HepG2 (cell line): ENCODE data around the gene BPIFB2. TPM values are rescaled to one million over a fixed set of nuclear protein-coding genes. Genes with fewer than 3 reads are reported as not detected.
A peak's percentile ranks its signal among the peaks of the same experiment; 100 is the strongest.

ENCODE experiments used
- DNMT1 ChIP-seq: sonication (generic); formaldehyde crosslinking; IDR thresholded peaks from 2 replicates; pipeline ENCODE4 v1.5.1; 2020; ENCODE audit warnings: mild to moderate bottlenecking, missing genetic modification reagents
- MTF1 ChIP-seq: sonication (generic); formaldehyde crosslinking; IDR thresholded peaks from 2 replicates; pipeline ENCODE4 v1.5.0; 2020; ENCODE audit warnings: missing genetic modification reagents
- SALL1 ChIP-seq: sonication (generic); formaldehyde crosslinking; IDR thresholded peaks from 2 replicates; pipeline ENCODE4 v1.8.0; 2022; ENCODE audit warnings: mild to moderate bottlenecking, missing genetic modification reagents
- SMC3 ChIP-seq: IDR thresholded peaks from 2 replicates; pipeline ENCODE4 v1.6.1; 2011; ENCODE audit warnings: low read length, improper control_type of control experiment
- SUZ12 ChIP-seq: fragments of 150-350 bp; IDR thresholded peaks from 2 replicates; pipeline ENCODE4 v1.6.1; 2014; ENCODE audit warnings: low read depth, low read length
- ZMYM3 ChIP-seq: sonication (generic); formaldehyde crosslinking; IDR thresholded peaks from 2 replicates; pipeline ENCODE4 v1.5.1; 2020; ENCODE audit warnings: mild to moderate bottlenecking, missing genetic modification reagents
- ZNF761 ChIP-seq: sonication (generic); formaldehyde crosslinking; conservative IDR thresholded peaks from 2 replicates; pipeline ENCODE4 v1.4.0; 2020; ENCODE audit warnings: mild to moderate bottlenecking, missing genetic modification reagents
- ZSCAN22 ChIP-seq: sonication (generic); formaldehyde crosslinking; IDR thresholded peaks from 2 replicates; pipeline ENCODE4 v1.4.0; 2020; ENCODE audit warnings: mild to moderate bottlenecking, missing genetic modification reagents
- polyA plus RNA-seq, 8 experiments: library from polyadenylated mRNA; depleted of rRNA in 3 of 8; stranded (reverse) in 7 of 8; unstranded in 1 of 8; fragments of >200 nt; fragmentation: Illumina TruSeq in 4 of 8; extraction: Trizol in 4 of 8; gene quantifications; 2 replicates each; pipeline versions ENCODE4 v1.2.1 to v1.2.3, GENCODE V29; 2011 to 2016; ENCODE audit warnings: low read depth in 4 of 8, missing spikeins in 1 of 8, mixed read lengths in 1 of 8; ENCODE audit not compliant: insufficient read depth in 1 of 8
- total RNA-seq, 5 experiments: library from RNA; depleted of rRNA; stranded (reverse); fragments of >200 nt; fragmentation: Illumina TruSeq; extraction: Trizol; gene quantifications; 2 replicates each; pipeline ENCODE4 v1.2.3, GENCODE V29; 2016; ENCODE audit warnings: low read depth in 1 of 5
- TF ChIP-seq, protein P1 (sequence below): IDR thresholded peaks from 2 replicates; pipeline ENCODE4 v1.6.1; 2018; ENCODE audit warnings: missing genetic modification reagents
- TF ChIP-seq, protein P2 (sequence below): sonication (generic); formaldehyde crosslinking; IDR thresholded peaks from 2 replicates; pipeline ENCODE4 v1.5.1; 2020; ENCODE audit warnings: missing genetic modification reagents, mild to moderate bottlenecking, borderline replicate concordance
- TF ChIP-seq, protein P3 (sequence below): sonication (generic); formaldehyde crosslinking; IDR thresholded peaks from 2 replicates; pipeline ENCODE4 v1.4.0; 2020; ENCODE audit warnings: mild to moderate bottlenecking, missing genetic modification reagents
- TF ChIP-seq, protein P4 (sequence below): IDR thresholded peaks from 2 replicates; pipeline ENCODE4 v1.6.1; 2016; ENCODE audit warnings: low read depth, missing genetic modification reagents, missing compliant biosample characterization
- TF ChIP-seq, protein P5 (sequence below): sonication (generic); formaldehyde crosslinking; IDR thresholded peaks from 2 replicates; pipeline ENCODE4 v1.4.0; 2020; ENCODE audit warnings: missing genetic modification reagents, borderline replicate concordance

Gene BPIFB2
- total and polyA plus RNA-seq, 2 of the 13 experiments (the other 11 are each of a cell fraction or from before 2014, with no cell fraction given) = 54.5 to 902 TPM

DNA sequence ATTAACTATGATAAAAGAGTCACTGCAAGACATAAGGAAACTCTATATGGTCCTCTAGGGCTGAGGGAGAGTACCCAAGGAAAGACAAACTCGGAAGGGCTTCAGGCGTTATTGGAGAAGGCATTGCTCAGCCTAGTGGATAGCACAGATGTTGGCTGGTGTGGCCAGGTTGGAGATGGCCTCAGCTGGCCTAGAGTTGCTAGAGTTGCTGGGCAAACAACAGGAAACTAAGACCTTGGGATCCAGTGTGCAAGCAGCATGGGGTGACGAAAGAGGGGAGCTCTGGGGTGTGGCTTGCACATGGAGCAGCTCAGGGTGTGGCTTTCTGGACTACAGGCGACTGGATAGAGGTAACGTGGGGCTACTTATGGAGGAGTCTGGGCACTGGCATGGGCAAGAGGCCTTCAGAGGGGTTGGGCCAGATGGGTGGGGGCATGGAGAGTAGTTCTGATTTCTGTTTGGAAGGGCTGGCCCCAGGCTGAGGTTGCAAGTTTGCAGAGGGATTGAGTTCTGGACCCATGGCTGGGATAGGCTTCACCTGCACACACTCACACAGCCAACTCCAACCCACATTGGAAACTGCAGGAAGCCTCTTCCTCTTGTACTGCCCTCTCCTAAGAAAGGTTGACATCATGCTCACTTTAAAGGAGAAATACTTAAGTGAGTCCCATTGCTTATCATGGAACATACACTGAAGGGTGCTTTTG is 18.7 kb downstream of the BPIFB2 start (continued):
- TF ChIP-seq ZMYM3 (CRISPR knock-in tag) = peak; percentile 29; the same call in 1 of the 2 replicates
- TF ChIP-seq SUZ12 = no peak
- TF ChIP-seq, protein P1, sequence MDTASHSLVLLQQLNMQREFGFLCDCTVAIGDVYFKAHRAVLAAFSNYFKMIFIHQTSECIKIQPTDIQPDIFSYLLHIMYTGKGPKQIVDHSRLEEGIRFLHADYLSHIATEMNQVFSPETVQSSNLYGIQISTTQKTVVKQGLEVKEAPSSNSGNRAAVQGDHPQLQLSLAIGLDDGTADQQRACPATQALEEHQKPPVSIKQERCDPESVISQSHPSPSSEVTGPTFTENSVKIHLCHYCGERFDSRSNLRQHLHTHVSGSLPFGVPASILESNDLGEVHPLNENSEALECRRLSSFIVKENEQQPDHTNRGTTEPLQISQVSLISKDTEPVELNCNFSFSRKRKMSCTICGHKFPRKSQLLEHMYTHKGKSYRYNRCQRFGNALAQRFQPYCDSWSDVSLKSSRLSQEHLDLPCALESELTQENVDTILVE (CRISPR knock-in tag) = 0 out of 2 replicates have a peak, but pooled peaks have one; percentile 36
- TF ChIP-seq, protein P2, sequence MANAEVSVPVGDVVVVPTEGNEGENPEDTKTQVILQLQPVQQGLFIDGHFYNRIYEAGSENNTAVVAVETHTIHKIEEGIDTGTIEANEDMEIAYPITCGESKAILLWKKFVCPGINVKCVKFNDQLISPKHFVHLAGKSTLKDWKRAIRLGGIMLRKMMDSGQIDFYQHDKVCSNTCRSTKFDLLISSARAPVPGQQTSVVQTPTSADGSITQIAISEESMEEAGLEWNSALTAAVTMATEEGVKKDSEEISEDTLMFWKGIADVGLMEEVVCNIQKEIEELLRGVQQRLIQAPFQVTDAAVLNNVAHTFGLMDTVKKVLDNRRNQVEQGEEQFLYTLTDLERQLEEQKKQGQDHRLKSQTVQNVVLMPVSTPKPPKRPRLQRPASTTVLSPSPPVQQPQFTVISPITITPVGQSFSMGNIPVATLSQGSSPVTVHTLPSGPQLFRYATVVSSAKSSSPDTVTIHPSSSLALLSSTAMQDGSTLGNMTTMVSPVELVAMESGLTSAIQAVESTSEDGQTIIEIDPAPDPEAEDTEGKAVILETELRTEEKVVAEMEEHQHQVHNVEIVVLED (CRISPR knock-in tag) = no peak
- TF ChIP-seq ZSCAN22 (CRISPR knock-in tag) = no peak; the same call in 1 of the 2 replicates
- TF ChIP-seq, protein P3, sequence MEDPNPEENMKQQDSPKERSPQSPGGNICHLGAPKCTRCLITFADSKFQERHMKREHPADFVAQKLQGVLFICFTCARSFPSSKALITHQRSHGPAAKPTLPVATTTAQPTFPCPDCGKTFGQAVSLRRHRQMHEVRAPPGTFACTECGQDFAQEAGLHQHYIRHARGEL (CRISPR knock-in tag) = no peak
- peak; percentile 20; the same call in 1 of the 2 replicates for TF ChIP-seq SALL1 (CRISPR knock-in tag)
- peak; percentile 18; the same call in 1 of the 2 replicates for TF ChIP-seq SMC3
- TF ChIP-seq ZNF761 (CRISPR knock-in tag) = no peak
- TF ChIP-seq, protein P4, sequence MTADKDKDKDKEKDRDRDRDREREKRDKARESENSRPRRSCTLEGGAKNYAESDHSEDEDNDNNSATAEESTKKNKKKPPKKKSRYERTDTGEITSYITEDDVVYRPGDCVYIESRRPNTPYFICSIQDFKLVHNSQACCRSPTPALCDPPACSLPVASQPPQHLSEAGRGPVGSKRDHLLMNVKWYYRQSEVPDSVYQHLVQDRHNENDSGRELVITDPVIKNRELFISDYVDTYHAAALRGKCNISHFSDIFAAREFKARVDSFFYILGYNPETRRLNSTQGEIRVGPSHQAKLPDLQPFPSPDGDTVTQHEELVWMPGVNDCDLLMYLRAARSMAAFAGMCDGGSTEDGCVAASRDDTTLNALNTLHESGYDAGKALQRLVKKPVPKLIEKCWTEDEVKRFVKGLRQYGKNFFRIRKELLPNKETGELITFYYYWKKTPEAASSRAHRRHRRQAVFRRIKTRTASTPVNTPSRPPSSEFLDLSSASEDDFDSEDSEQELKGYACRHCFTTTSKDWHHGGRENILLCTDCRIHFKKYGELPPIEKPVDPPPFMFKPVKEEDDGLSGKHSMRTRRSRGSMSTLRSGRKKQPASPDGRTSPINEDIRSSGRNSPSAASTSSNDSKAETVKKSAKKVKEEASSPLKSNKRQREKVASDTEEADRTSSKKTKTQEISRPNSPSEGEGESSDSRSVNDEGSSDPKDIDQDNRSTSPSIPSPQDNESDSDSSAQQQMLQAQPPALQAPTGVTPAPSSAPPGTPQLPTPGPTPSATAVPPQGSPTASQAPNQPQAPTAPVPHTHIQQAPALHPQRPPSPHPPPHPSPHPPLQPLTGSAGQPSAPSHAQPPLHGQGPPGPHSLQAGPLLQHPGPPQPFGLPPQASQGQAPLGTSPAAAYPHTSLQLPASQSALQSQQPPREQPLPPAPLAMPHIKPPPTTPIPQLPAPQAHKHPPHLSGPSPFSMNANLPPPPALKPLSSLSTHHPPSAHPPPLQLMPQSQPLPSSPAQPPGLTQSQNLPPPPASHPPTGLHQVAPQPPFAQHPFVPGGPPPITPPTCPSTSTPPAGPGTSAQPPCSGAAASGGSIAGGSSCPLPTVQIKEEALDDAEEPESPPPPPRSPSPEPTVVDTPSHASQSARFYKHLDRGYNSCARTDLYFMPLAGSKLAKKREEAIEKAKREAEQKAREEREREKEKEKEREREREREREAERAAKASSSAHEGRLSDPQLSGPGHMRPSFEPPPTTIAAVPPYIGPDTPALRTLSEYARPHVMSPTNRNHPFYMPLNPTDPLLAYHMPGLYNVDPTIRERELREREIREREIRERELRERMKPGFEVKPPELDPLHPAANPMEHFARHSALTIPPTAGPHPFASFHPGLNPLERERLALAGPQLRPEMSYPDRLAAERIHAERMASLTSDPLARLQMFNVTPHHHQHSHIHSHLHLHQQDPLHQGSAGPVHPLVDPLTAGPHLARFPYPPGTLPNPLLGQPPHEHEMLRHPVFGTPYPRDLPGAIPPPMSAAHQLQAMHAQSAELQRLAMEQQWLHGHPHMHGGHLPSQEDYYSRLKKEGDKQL (CRISPR knock-in tag) = no peak
- TF ChIP-seq DNMT1 (CRISPR knock-in tag) = peak; percentile 76; the same call in 1 of the 2 replicates
- TF ChIP-seq, protein P5, sequence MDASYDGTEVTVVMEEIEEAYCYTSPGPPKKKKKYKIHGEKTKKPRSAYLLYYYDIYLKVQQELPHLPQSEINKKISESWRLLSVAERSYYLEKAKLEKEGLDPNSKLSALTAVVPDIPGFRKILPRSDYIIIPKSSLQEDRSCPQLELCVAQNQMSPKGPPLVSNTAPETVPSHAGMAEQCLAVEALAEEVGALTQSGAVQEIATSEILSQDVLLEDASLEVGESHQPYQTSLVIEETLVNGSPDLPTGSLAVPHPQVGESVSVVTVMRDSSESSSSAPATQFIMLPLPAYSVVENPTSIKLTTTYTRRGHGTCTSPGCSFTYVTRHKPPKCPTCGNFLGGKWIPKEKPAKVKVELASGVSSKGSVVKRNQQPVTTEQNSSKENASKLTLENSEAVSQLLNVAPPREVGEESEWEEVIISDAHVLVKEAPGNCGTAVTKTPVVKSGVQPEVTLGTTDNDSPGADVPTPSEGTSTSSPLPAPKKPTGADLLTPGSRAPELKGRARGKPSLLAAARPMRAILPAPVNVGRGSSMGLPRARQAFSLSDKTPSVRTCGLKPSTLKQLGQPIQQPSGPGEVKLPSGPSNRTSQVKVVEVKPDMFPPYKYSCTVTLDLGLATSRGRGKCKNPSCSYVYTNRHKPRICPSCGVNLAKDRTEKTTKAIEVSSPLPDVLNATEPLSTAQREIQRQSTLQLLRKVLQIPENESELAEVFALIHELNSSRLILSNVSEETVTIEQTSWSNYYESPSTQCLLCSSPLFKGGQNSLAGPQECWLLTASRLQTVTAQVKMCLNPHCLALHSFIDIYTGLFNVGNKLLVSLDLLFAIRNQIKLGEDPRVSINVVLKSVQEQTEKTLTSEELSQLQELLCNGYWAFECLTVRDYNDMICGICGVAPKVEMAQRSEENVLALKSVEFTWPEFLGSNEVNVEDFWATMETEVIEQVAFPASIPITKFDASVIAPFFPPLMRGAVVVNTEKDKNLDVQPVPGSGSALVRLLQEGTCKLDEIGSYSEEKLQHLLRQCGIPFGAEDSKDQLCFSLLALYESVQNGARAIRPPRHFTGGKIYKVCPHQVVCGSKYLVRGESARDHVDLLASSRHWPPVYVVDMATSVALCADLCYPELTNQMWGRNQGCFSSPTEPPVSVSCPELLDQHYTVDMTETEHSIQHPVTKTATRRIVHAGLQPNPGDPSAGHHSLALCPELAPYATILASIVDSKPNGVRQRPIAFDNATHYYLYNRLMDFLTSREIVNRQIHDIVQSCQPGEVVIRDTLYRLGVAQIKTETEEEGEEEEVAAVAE (CRISPR knock-in tag) = peak; percentile 21; the same call in 1 of the 2 replicates
- TF ChIP-seq MTF1 (CRISPR knock-in tag) = no peak
